Endothelial cell of umbilical vein (primary cell): Measurements from ENCODE around the gene TGFBI. TPM values are rescaled to one million over a fixed set of nuclear protein-coding genes. Genes with fewer than 3 reads are reported as not detected.

Experiments
- BruUV-seq: library from RNA; stranded (reverse); fragments of 400-500 nt; replicated peaks from 2 replicates; lab custom pipeline; 2021; lab: Mats Ljungman, UMichigan
- CTCF ChIA-PET: fragments of 300-600, 350-600 bp; sonication (Branson Sonifier 250); formaldehyde crosslinking; loops from one replicate; lab custom pipeline; 2021; ENCODE audit warnings: antibody characterized with exemption, inconsistent platforms; lab: Charles Lee
- POLR2A ChIA-PET: fragments of 300-600, 350-600 bp; sonication (Branson Sonifier 250); formaldehyde crosslinking; loops from one replicate; lab custom pipeline; 2021; ENCODE audit warnings: antibody characterized with exemption, inconsistent platforms; lab: Charles Lee
- DNase-seq: peaks from one replicate; pipeline ENCODE4 v3.0.0-alpha.2; 2011; ENCODE audit warnings: low read depth, low spot score
- FAIRE-seq: peaks from 2 replicates; lab custom pipeline; 2011; peaks lifted over from hg19 to GRCh38; lab: Jason Lieb, UNC
- H2AFZ ChIP-seq: 2 replicates; pipeline ENCODE4 v1.6.0; 2012; ENCODE audit warnings: low read depth, low read length, control low read depth, inconsistent platforms
- H3K27ac ChIP-seq: 2 replicates; pipeline ENCODE4 v1.5.1; 2011; ENCODE audit warnings: low read depth, mild to moderate bottlenecking, control low read depth, low read length, moderate library complexity; ENCODE audit not compliant: insufficient read depth
- H3K27me3 ChIP-seq, 2 experiments: 2 replicates each; pipeline versions ENCODE4 v1.6.0 to v1.6.1; 2011; ENCODE audit warnings: low read length in 2 of 2, mixed read lengths in 1 of 2; ENCODE audit not compliant: control insufficient read depth in 2 of 2, insufficient read depth in 2 of 2
- H3K36me3 ChIP-seq, 2 experiments: 2 replicates in 1 of 2; 3 replicates in 1 of 2; pipeline ENCODE4 v1.5.1; 2011; ENCODE audit warnings: low read length in 2 of 2, mild to moderate bottlenecking in 1 of 2, moderate library complexity in 1 of 2; ENCODE audit not compliant: control insufficient read depth in 2 of 2, insufficient read depth in 2 of 2; ENCODE audit errors: extremely low read depth in 1 of 2
- H3K4me1 ChIP-seq: 3 replicates; pipeline ENCODE4 v1.5.1; 2011; ENCODE audit warnings: mild to moderate bottlenecking, low read length; ENCODE audit not compliant: control insufficient read depth, insufficient read depth; ENCODE audit errors: extremely low read depth
- H3K4me2 ChIP-seq: 2 replicates; pipeline ENCODE4 v1.6.1; 2011; ENCODE audit warnings: low read length, control low read depth, mixed read lengths; ENCODE audit not compliant: insufficient read depth
- H3K4me3 ChIP-seq, 3 experiments: fragments of 200-600 bp in 1 of 3; sonication (generic), shearing (Covaris generic) in 1 of 3; replicated peaks in 1 of 3; 2 replicates each; pipeline ENCODE4 v1.5.1; 2011 to 2016; ENCODE audit warnings: control low read depth in 3 of 3, low read length in 3 of 3, mild to moderate bottlenecking in 2 of 3, inconsistent platforms in 1 of 3, low read depth in 1 of 3, moderate library complexity in 1 of 3; ENCODE audit not compliant: insufficient read depth in 1 of 3
- H3K79me2 ChIP-seq: 2 replicates; pipeline ENCODE4 v1.6.0; 2012; ENCODE audit warnings: low read length, inconsistent platforms; ENCODE audit not compliant: control insufficient read depth, insufficient read depth
- H3K9ac ChIP-seq: replicated peaks from 2 replicates; pipeline ENCODE3; 2011; ENCODE audit warnings: low read length, control low read depth; ENCODE audit not compliant: insufficient read depth; ENCODE audit errors: extremely low read depth
- H3K9me1 ChIP-seq: replicated peaks from 3 replicates; pipeline ENCODE4 v1.6.0; 2011; ENCODE audit warnings: mild to moderate bottlenecking, low read length; ENCODE audit not compliant: control insufficient read depth, insufficient read depth; ENCODE audit errors: extremely low read depth
- H3K9me3 ChIP-seq: replicated peaks from 2 replicates; pipeline ENCODE4 v1.5.1; 2012; ENCODE audit warnings: low read length, inconsistent platforms; ENCODE audit not compliant: control insufficient read depth, insufficient read depth
- H4K20me1 ChIP-seq: replicated peaks from 2 replicates; pipeline ENCODE3; 2011; ENCODE audit warnings: mild to moderate bottlenecking, low read length; ENCODE audit not compliant: control insufficient read depth, insufficient read depth; ENCODE audit errors: extremely low read depth
- CTCF ChIP-seq, 2 donors: IDR thresholded peaks; 1 replicate in 1 of 2; 2 replicates in 1 of 2; pipeline ENCODE4 v1.5.1; 2011; ENCODE audit warnings: low read length in 2 of 2, mild to moderate bottlenecking in 2 of 2, moderate library complexity in 2 of 2, control low read depth in 1 of 2, inconsistent platforms in 1 of 2, low read depth in 1 of 2; ENCODE audit not compliant: insufficient read depth in 1 of 2; ENCODE audit errors: extremely low read depth in 1 of 2
- EZH2 ChIP-seq: IDR thresholded peaks from 2 replicates; pipeline ENCODE4 v1.6.1; 2012; ENCODE audit warnings: borderline replicate concordance, low read depth, mild to moderate bottlenecking, moderate library complexity, low read length, inconsistent platforms; ENCODE audit not compliant: severe bottlenecking
- FOS ChIP-seq: IDR thresholded peaks from 2 replicates; pipeline ENCODE4 v1.6.1; 2011; ENCODE audit warnings: mild to moderate bottlenecking, low read length, moderate library complexity, borderline replicate concordance; ENCODE audit not compliant: insufficient read depth
- GATA2 ChIP-seq: IDR thresholded peaks from 2 replicates; pipeline ENCODE4 v1.7.0; 2011; ENCODE audit warnings: low read depth, mild to moderate bottlenecking, moderate library complexity, mixed read lengths, low read length; ENCODE audit not compliant: insufficient read length, insufficient read depth
- JUN ChIP-seq: IDR thresholded peaks from 2 replicates; pipeline ENCODE4 v1.6.1; 2011; ENCODE audit warnings: borderline replicate concordance, low read depth; ENCODE audit not compliant: insufficient read length, insufficient read depth
- MYC ChIP-seq: IDR thresholded peaks from one replicate; pipeline ENCODE4 v1.6.1; 2011; ENCODE audit warnings: mild to moderate bottlenecking, low read depth, low read length
- POLR2AphosphoS5 ChIP-seq: IDR thresholded peaks from 2 replicates; pipeline ENCODE4 v1.6.1; 2012; ENCODE audit warnings: low read depth, mild to moderate bottlenecking, control low read depth, low read length, moderate library complexity; ENCODE audit not compliant: insufficient read depth
- dilution Hi-C: fragments of 300-500 bp; cut with MboI; formaldehyde crosslinking; loops from one replicate; pipeline ENCODE4 v1.15.0; 2019; ENCODE audit warnings: low sequenced_read_pairs; ENCODE audit not compliant: extremely low pct_ligation_motif_present
- intact Hi-C: fragments of 100-400 bp; cut with micrococcal nuclease; formaldehyde crosslinking; loops from one replicate; pipeline ENCODE4 v1.10.0; 2022
- polyA plus RNA-seq, 4 experiments: library from polyadenylated mRNA; depleted of rRNA in 3 of 4; stranded (reverse) in 3 of 4; unstranded in 1 of 4; fragments of >200 nt; gene quantifications; 2 replicates each; pipeline versions ENCODE4 v1.2.1 to v1.2.3, GENCODE V29; 2011 to 2012; ENCODE audit warnings: missing spikeins in 1 of 4
- total RNA-seq: library from RNA; stranded (reverse); gene quantifications from 2 replicates; pipeline ENCODE4 v1.2.3, GENCODE V29; 2021

TGFBI gene
- total and polyA plus RNA-seq, 2 donors (not counting 3 experiments of a cell fraction or from before 2014, with no cell fraction given): 6.5 to 18.9 TPM

DNA sequence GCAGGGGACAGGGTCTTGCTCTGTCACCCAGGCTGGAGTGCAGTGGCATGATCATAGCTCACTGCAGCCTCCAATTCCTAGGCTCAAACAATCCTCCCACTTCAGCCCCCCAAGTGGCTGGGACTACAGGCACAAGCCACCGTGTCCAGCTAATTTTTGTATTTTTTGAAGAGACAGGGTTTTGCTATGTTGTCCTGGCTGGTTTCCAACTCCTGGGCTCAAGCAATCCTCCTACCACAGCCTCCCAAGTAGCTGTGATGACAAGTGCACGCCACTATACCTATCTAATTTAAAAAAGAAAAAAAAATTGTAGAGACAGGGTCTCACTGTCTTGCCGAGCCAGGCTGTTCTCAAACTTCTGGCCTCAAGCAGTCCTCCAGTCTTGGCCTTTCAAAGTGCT, 42.4 kb upstream of the TGFBI start:
- CTCF ChIA-PET: interaction anchor here (1.0 to 2.5 kb wide), 5 partner anchors 9 to 95 kb away, joined by 3 to 12 read pairs (median 3); no protein-coding TSS in a partner anchor
- H4K20me1 ChIP-seq: no peaks in the 10 kb centered on the region
- no peak for TF ChIP-seq CTCF (IDR thresholded peaks at IDR 0.05; ENCODE audit: extremely low read depth in 1 of 2, insufficient read depth in 1 of 2, low read depth in 1 of 2, low read length in 2 of 2)
- no peak for TF ChIP-seq EZH2
- no peak for TF ChIP-seq GATA2
- TF ChIP-seq FOS: no peak
- no peak for TF ChIP-seq POLR2AphosphoS5
- TF ChIP-seq MYC: no peak
- no peak for TF ChIP-seq JUN
- no peak overlapping the region for H3K9ac ChIP-seq
- H3K79me2 ChIP-seq: no peaks in the 10 kb centered on the region
- FAIRE-seq (no peak), DNase-seq (no peak)
- no peaks in the 10 kb centered on the region for H3K36me3 ChIP-seq
- H3K4me2 ChIP-seq: no peak overlapping the region
- no TSS peak for BruUV-seq
- H3K9me3 ChIP-seq: no peaks in the 10 kb centered on the region
- no peaks in the 10 kb centered on the region for H3K27me3 ChIP-seq
- no peak overlapping the region for H2AFZ ChIP-seq
- no peaks in the 10 kb centered on the region for H3K4me1 ChIP-seq
- intact Hi-C loops: no loop called here
- no peak overlapping the region for H3K27ac ChIP-seq
- POLR2A ChIA-PET: no interaction called here
- H3K9me1 ChIP-seq: no peaks in the 10 kb centered on the region
- dilution Hi-C loops: no loop called here
- no peak overlapping the region for H3K4me3 ChIP-seq
